HEK293 (cell line): ENCODE data around the gene TP73.
"Not testable (repeated sequence)": the region's sequence is repeated elsewhere in the genome, so short reads cannot be mapped to it uniquely, and the experiment has no call there.

Experiments
- CTCF ChIA-PET: fragments of 350-600 bp; formaldehyde crosslinking; extraction: SDS; loops from one replicate; lab custom pipeline; 2021; ENCODE audit warnings: antibody characterized with exemption; lab: Yijun Ruan, JAX
- POLR2A ChIA-PET: fragments of 300-600 bp; formaldehyde crosslinking; extraction: SDS; loops from one replicate; lab custom pipeline; 2020; ENCODE audit warnings: antibody characterized with exemption, inconsistent platforms; lab: Yijun Ruan, JAX
- H3K27ac ChIP-seq: fragments of 200-500 bp; sonication (Bioruptor generic); 2 replicates; pipeline ENCODE4 v1.5.1; 2014; ENCODE audit warnings: low read depth, low read length, control low read depth, inconsistent platforms; ENCODE audit errors: extremely low read depth
- H3K36me3 ChIP-seq, 2 experiments: fragments of 200-500 bp in 1 of 2; sonication (Bioruptor generic) in 1 of 2; 1 replicate in 1 of 2; 2 replicates in 1 of 2; pipeline ENCODE4 v1.5.1; 2014 to 2017; ENCODE audit warnings: inconsistent platforms in 2 of 2, low read length in 2 of 2; ENCODE audit not compliant: control insufficient read depth in 2 of 2, insufficient read depth in 1 of 2
- H3K4me1 ChIP-seq: fragments of 200-500 bp; sonication (Bioruptor generic); 2 replicates; pipeline ENCODE4 v1.5.1; 2014; ENCODE audit warnings: mild to moderate bottlenecking, low read length, inconsistent platforms; ENCODE audit not compliant: control insufficient read depth, insufficient read depth
- H3K4me3 ChIP-seq: 2 replicates; pipeline ENCODE4 v1.5.1; 2011; ENCODE audit warnings: low read depth, mild to moderate bottlenecking, control low read depth, low read length, moderate library complexity
- H3K9me3 ChIP-seq: fragments of 200-500 bp; sonication (Bioruptor generic); 2 replicates; pipeline ENCODE4 v1.5.1; 2014; ENCODE audit warnings: low read depth, low read length, inconsistent platforms; ENCODE audit not compliant: control insufficient read depth, insufficient read depth
- HOXC10 ChIP-seq: sonication (generic); formaldehyde crosslinking; IDR thresholded peaks from 2 replicates; pipeline ENCODE4 v1.8.1; 2023; ENCODE audit warnings: mild to moderate bottlenecking, missing genetic modification reagents
- KLF17 ChIP-seq: fragments of 450-650 bp; formaldehyde crosslinking; IDR thresholded peaks from 2 replicates; pipeline ENCODE4 v1.5.1; 2016; ENCODE audit warnings: missing biosample characterization, missing genetic modification characterization
- KLF7 ChIP-seq: fragments of 450-650 bp; formaldehyde crosslinking; IDR thresholded peaks from 2 replicates; pipeline ENCODE4 v1.5.1; 2016; ENCODE audit warnings: missing biosample characterization, missing genetic modification characterization, borderline replicate concordance
- MZF1 ChIP-seq: fragments of 450-650 bp; formaldehyde crosslinking; IDR thresholded peaks from 2 replicates; pipeline ENCODE4 v1.5.1; 2017; ENCODE audit warnings: missing biosample characterization, missing genetic modification characterization, borderline replicate concordance
- ZEB2 ChIP-seq: fragments of 450-650 bp; formaldehyde crosslinking; IDR thresholded peaks from 2 replicates; pipeline ENCODE4 v1.5.1; 2016; ENCODE audit warnings: missing biosample characterization, missing genetic modification characterization
- ZFHX2 ChIP-seq: fragments of 450-650 bp; formaldehyde crosslinking; conservative IDR thresholded peaks from 2 replicates; pipeline ENCODE4 v1.5.1; 2016; ENCODE audit warnings: missing biosample characterization, missing genetic modification characterization
- ZNF138 ChIP-seq: fragments of 450-650 bp; formaldehyde crosslinking; IDR thresholded peaks from 2 replicates; pipeline ENCODE4 v1.5.1; 2016; ENCODE audit warnings: missing biosample characterization, missing genetic modification characterization, borderline replicate concordance
- ZNF148 ChIP-seq: fragments of 450-650 bp; formaldehyde crosslinking; IDR thresholded peaks from 2 replicates; pipeline ENCODE4 v1.5.0; 2017; ENCODE audit warnings: missing biosample characterization, missing genetic modification characterization, borderline replicate concordance
- ZNF18 ChIP-seq: fragments of 450-650 bp; formaldehyde crosslinking; IDR thresholded peaks from 2 replicates; pipeline ENCODE4 v1.5.1; 2016; ENCODE audit warnings: missing biosample characterization, missing genetic modification characterization
- ZNF248 ChIP-seq: fragments of 450-650 bp; formaldehyde crosslinking; IDR thresholded peaks from 2 replicates; pipeline ENCODE4 v1.5.1; 2017; ENCODE audit warnings: missing biosample characterization, missing genetic modification characterization
- ZNF280D ChIP-seq: fragments of 450-650 bp; formaldehyde crosslinking; IDR thresholded peaks from 2 replicates; pipeline ENCODE4 v1.5.1; 2016; ENCODE audit warnings: missing biosample characterization, missing genetic modification characterization
- ZNF335 ChIP-seq: fragments of 450-650 bp; formaldehyde crosslinking; conservative IDR thresholded peaks from 2 replicates; pipeline ENCODE4 v1.5.1; 2016; ENCODE audit warnings: missing biosample characterization, missing genetic modification characterization
- ZNF37A ChIP-seq: fragments of 450-650 bp; IDR thresholded peaks from 2 replicates; pipeline ENCODE4 v1.5.1; 2018; ENCODE audit warnings: missing biosample characterization, missing genetic modification characterization
- ZNF626 ChIP-seq: fragments of 450-650 bp; sonication (Bioruptor Pico); formaldehyde crosslinking; IDR thresholded peaks from 2 replicates; pipeline ENCODE4 v1.5.1; 2018; ENCODE audit warnings: missing biosample characterization, missing genetic modification characterization, inconsistent platforms
- ZNF645 ChIP-seq: fragments of 450-650 bp; formaldehyde crosslinking; IDR thresholded peaks from 2 replicates; pipeline ENCODE4; 2016; ENCODE audit warnings: missing biosample characterization, missing genetic modification characterization
- ZNF677 ChIP-seq: fragments of 450-650 bp; IDR thresholded peaks from 2 replicates; pipeline ENCODE4 v1.5.0; 2018; ENCODE audit warnings: missing biosample characterization, mild to moderate bottlenecking, missing genetic modification characterization, moderate library complexity
- ZNF692 ChIP-seq: fragments of 450-650 bp; formaldehyde crosslinking; IDR thresholded peaks from 2 replicates; pipeline ENCODE4 v1.5.1; 2016; ENCODE audit warnings: missing biosample characterization, missing genetic modification characterization
- ZSCAN16 ChIP-seq: fragments of 450-650 bp; formaldehyde crosslinking; IDR thresholded peaks from 2 replicates; pipeline ENCODE4 v1.5.1; 2016; ENCODE audit warnings: missing biosample characterization, missing genetic modification characterization
- ZSCAN30 ChIP-seq: fragments of 450-650 bp; IDR thresholded peaks from 2 replicates; pipeline ENCODE4 v1.5.1; 2018; ENCODE audit warnings: missing biosample characterization, mild to moderate bottlenecking, missing genetic modification characterization, moderate library complexity

The TP73 gene

GRCh38 chr1:3747522-3747848 lies 95.2 kb downstream of the TP73 start:
- H3K27ac ChIP-seq = no peak overlapping the region
- no peaks in the 10 kb centered on the region for H3K4me1 ChIP-seq
- no peaks in the 10 kb centered on the region for H3K9me3 ChIP-seq
- H3K4me3 ChIP-seq = peak overlapping the region; percentile 83
- ChIA-PET CTCF (no interaction called here), POLR2A (no interaction called here)
- TF ChIP-seq ZNF280D (tag by site-specific recombination) (no peak), ZEB2 (tag by site-specific recombination) (peak; percentile 72), ZNF335 (tag by site-specific recombination) (peak; percentile 47)
- peaks cover 7 to 34% of the 10 kb centered on the region in 2 experiments; a peak in 2 of 3 replicates for H3K36me3 ChIP-seq

GRCh38 chr1:3747903-3748302 lies 95.6 kb downstream of the TP73 start:
- no peak for TF ChIP-seq ZNF138 (tag by site-specific recombination)
- TF ChIP-seq ZNF148 = no peak
- no peak for TF ChIP-seq ZFHX2
- no peak for TF ChIP-seq ZNF248
- no peak for TF ChIP-seq ZNF37A
- no peak for TF ChIP-seq ZNF677 (tag by site-specific recombination)
- TF ChIP-seq KLF17 (tag by site-specific recombination) = no peak
- TF ChIP-seq ZNF18 (tag by site-specific recombination) = no peak
- no peak for TF ChIP-seq ZNF645 (tag by site-specific recombination)
- TF ChIP-seq ZSCAN16 (tag by site-specific recombination) = no peak
- TF ChIP-seq ZSCAN30 (tag by site-specific recombination) = no peak
- no peak for TF ChIP-seq MZF1 (tag by site-specific recombination)
- no peak for TF ChIP-seq ZNF692 (tag by site-specific recombination)
- TF ChIP-seq KLF7 (tag by site-specific recombination) = no peak
- TF ChIP-seq ZNF626 = no peak
- TF ChIP-seq HOXC10 (CRISPR knock-in tag) = no peak
- Histone ChIP-seq H3K4me1 (no peaks in the 10 kb centered on the region), H3K4me3 (no peak overlapping the region), H3K27ac (no peak overlapping the region), H3K36me3 (peaks cover 7 to 30% of the 10 kb centered on the region in 2 experiments; a peak in 2 of 3 replicates), H3K9me3 (no peaks in the 10 kb centered on the region)
- POLR2A ChIA-PET = no interaction called here
- CTCF ChIA-PET = interaction anchor here (1.2 kb wide), 1 partner anchor 23 kb away, joined by 3 read pairs; no protein-coding TSS in a partner anchor

GRCh38 chr1:3748316-3748900 lies 96.1 kb downstream of the TP73 start:
- H3K4me1 ChIP-seq, H3K9me3 ChIP-seq, POLR2A ChIA-PET, H3K27ac ChIP-seq, H3K4me3 ChIP-seq: not testable (repeated sequence)
- H3K36me3 ChIP-seq = peaks cover 7 to 25% of the 10 kb centered on the region in 2 experiments; a peak in 2 of 3 replicates
- CTCF ChIA-PET = interaction anchor here (1.2 kb wide), 1 partner anchor 24 kb away, joined by 3 read pairs; no protein-coding TSS in a partner anchor
